Measurements from ENCODE around the gene KRTAP5-1. TPM values are rescaled to one million over a fixed set of nuclear protein-coding genes. Genes with fewer than 3 reads are reported as not detected.

Gene KRTAP5-1
- polyA plus RNA-seq, 1 experiment: not detected

GRCh38 chr11:1546077-1546535 is 39.0 kb downstream of the KRTAP5-1 start:
- no peak for TF ChIP-seq CTCF (IDR thresholded peaks at IDR 0.05; ENCODE audit: insufficient read depth, low read depth, low read length)
- ChIA-PET CTCF (interaction anchor here (0.6 to 10.5 kb wide), 19 partner anchors 10 to 875 kb away, joined by 3 to 301 read pairs (median 7); partner anchors contain the start of gene DUSP8), POLR2A (interaction anchor here (0.9 kb wide), 1 partner anchor 29 kb away, joined by 4 read pairs; no protein-coding TSS in a partner anchor)
- Histone ChIP-seq H3K4me3 (ENCODE audit: low read depth, low read length) (no peak overlapping the region), H3K27me3 (ENCODE audit: control insufficient read depth, insufficient read depth, low read length) (peaks cover 30% of the 10 kb centered on the region), H3K36me3 (ENCODE audit: control insufficient read depth, insufficient read depth, low read length) (no peaks in the 10 kb centered on the region)
- DNase-seq (ENCODE audit: low read depth): no peak

- Histone ChIP-seq H3K36me3 (ENCODE audit: control insufficient read depth, insufficient read depth, low read length) (no peaks in the 10 kb centered on the region), H3K27me3 (ENCODE audit: control insufficient read depth, insufficient read depth, low read length) (peaks cover 32% of the 10 kb centered on the region), H3K4me3 (ENCODE audit: low read depth, low read length) (no peak overlapping the region)
- ChIA-PET POLR2A (no interaction called here), CTCF (interaction anchor here (1.5 to 10.5 kb wide), 8 partner anchors 10 to 94 kb away, joined by 4 to 301 read pairs (median 10); partner anchors contain the start of gene DUSP8)
- TF ChIP-seq CTCF (IDR thresholded peaks at IDR 0.05; ENCODE audit: insufficient read depth, low read depth, low read length): no peak
- DNase-seq (ENCODE audit: low read depth): no peak
Observed at GRCh38 chr11:1545432-1545831, 39.7 kb downstream of the KRTAP5-1 start.

GRCh38 chr11:1544536-1544935 is 40.5 kb downstream of the KRTAP5-1 start:
- CTCF ChIA-PET: interaction anchor here (1.2 to 10.5 kb wide), 2 partner anchors 13 to 31 kb away, joined by 3 to 301 read pairs; partner anchors contain the start of gene DUSP8
- Histone ChIP-seq H3K4me3 (ENCODE audit: low read depth, low read length) (no peak overlapping the region), H3K36me3 (ENCODE audit: control insufficient read depth, insufficient read depth, low read length) (no peaks in the 10 kb centered on the region), H3K27me3 (ENCODE audit: control insufficient read depth, insufficient read depth, low read length) (peaks cover 32% of the 10 kb centered on the region)
- DNase-seq (ENCODE audit: low read depth): no peak
- no peak for TF ChIP-seq CTCF (IDR thresholded peaks at IDR 0.05; ENCODE audit: insufficient read depth, low read depth, low read length)
- POLR2A ChIA-PET: no interaction called here

GRCh38 chr11:1543606-1544263 is 41.3 kb downstream of the KRTAP5-1 start:
- POLR2A ChIA-PET: no interaction called here
- Histone ChIP-seq H3K36me3 (ENCODE audit: control insufficient read depth, insufficient read depth, low read length) (no peaks in the 10 kb centered on the region), H3K4me3 (ENCODE audit: low read depth, low read length) (no peak overlapping the region), H3K27me3 (ENCODE audit: control insufficient read depth, insufficient read depth, low read length) (peaks cover 29% of the 10 kb centered on the region)
- DNase-seq (ENCODE audit: low read depth): no peak
- TF ChIP-seq CTCF (IDR thresholded peaks at IDR 0.05; ENCODE audit: insufficient read depth, low read depth, low read length): no peak
- CTCF ChIA-PET: interaction anchor here (1.2 to 10.5 kb wide), 2 partner anchors 12 to 31 kb away, joined by 3 to 301 read pairs; partner anchors contain the start of gene DUSP8

- Histone ChIP-seq H3K4me3 (ENCODE audit: low read depth, low read length) (no peak overlapping the region), H3K36me3 (ENCODE audit: control insufficient read depth, insufficient read depth, low read length) (no peaks in the 10 kb centered on the region), H3K27me3 (ENCODE audit: control insufficient read depth, insufficient read depth, low read length) (peaks cover 24% of the 10 kb centered on the region)
- CTCF ChIA-PET: interaction anchor here (1.0 to 10.5 kb wide), 2 partner anchors 33 to 86 kb away, joined by 3 to 301 read pairs; partner anchors contain the start of gene DUSP8
- DNase-seq (ENCODE audit: low read depth): no peak
- TF ChIP-seq CTCF (IDR thresholded peaks at IDR 0.05; ENCODE audit: insufficient read depth, low read depth, low read length): no peak
- POLR2A ChIA-PET: no interaction called here
Observed at GRCh38 chr11:1542267-1542666, 42.8 kb downstream of the KRTAP5-1 start.
